ENCODE data around the gene FSD1. TPM values are rescaled to one million over a fixed set of nuclear protein-coding genes. Genes with fewer than 3 reads are reported as not detected.
A peak's percentile ranks its signal among the peaks of the same experiment; 100 is the strongest.

The FSD1 gene
- polyA plus RNA-seq, 4 donors = 1.3 to 3.2 (median 2.0) TPM

- Histone ChIP-seq H3K36me3 (ENCODE audit: control insufficient read depth in 3 of 3, insufficient read depth in 2 of 3, low read depth in 1 of 3, low read length in 3 of 3) (peaks cover 20 to 95% (median 21%) of the 10 kb centered on the region in 3 donors), H3K27me3 (ENCODE audit: control insufficient read depth in 3 of 3, insufficient read depth in 3 of 3, low read length in 3 of 3) (no peaks in the 10 kb centered on the region), H3K4me1 (ENCODE audit: control insufficient read depth in 3 of 3, insufficient read depth in 2 of 3, low read depth in 1 of 3, low read length in 2 of 3) (peaks cover 0 to 8% (median 0%) of the 10 kb centered on the region in 3 donors), H3K9me3 (ENCODE audit: control insufficient read depth in 2 of 2, insufficient read depth in 1 of 2, low read depth in 1 of 2, low read length in 1 of 2) (no peaks in the 10 kb centered on the region), H3K27ac (ENCODE audit: low read depth in 1 of 3, low read length in 2 of 3) (no peak overlapping the region), H3K4me3 (ENCODE audit: low read depth in 1 of 3, low read length in 3 of 3) (no peak overlapping the region)
- 86 to 89% (median 88%) methylated on average over 25 of the region's 25 CpGs for WGBS, 3 donors
- FAIRE-seq (no peak), DNase-seq (no peak)
These were observed 54.6 kb downstream of the FSD1 start for GRCh38 chr19:4358709-4359626.

- Histone ChIP-seq H3K27ac (ENCODE audit: low read depth in 1 of 3, low read length in 2 of 3) (no peak overlapping the region), H3K27me3 (ENCODE audit: control insufficient read depth in 3 of 3, insufficient read depth in 3 of 3, low read length in 3 of 3) (no peaks in the 10 kb centered on the region), H3K36me3 (ENCODE audit: control insufficient read depth in 3 of 3, insufficient read depth in 2 of 3, low read depth in 1 of 3, low read length in 3 of 3) (peaks cover 19 to 95% (median 24%) of the 10 kb centered on the region in 3 donors), H3K9me3 (ENCODE audit: control insufficient read depth in 2 of 2, insufficient read depth in 1 of 2, low read depth in 1 of 2, low read length in 1 of 2) (no peaks in the 10 kb centered on the region), H3K4me3 (ENCODE audit: low read depth in 1 of 3, low read length in 3 of 3) (no peak overlapping the region), H3K4me1 (ENCODE audit: control insufficient read depth in 3 of 3, insufficient read depth in 2 of 3, low read depth in 1 of 3, low read length in 2 of 3) (peaks cover 0 to 8% (median 0%) of the 10 kb centered on the region in 3 donors)
- WGBS, 3 donors = 80 to 84% (median 81%) methylated on average over 13 of the region's 13 CpGs
- DNase-seq = no peak
- FAIRE-seq = no peak
These were observed 55.2 kb downstream of the FSD1 start for GRCh38 chr19:4359627-4360000.

DNA sequence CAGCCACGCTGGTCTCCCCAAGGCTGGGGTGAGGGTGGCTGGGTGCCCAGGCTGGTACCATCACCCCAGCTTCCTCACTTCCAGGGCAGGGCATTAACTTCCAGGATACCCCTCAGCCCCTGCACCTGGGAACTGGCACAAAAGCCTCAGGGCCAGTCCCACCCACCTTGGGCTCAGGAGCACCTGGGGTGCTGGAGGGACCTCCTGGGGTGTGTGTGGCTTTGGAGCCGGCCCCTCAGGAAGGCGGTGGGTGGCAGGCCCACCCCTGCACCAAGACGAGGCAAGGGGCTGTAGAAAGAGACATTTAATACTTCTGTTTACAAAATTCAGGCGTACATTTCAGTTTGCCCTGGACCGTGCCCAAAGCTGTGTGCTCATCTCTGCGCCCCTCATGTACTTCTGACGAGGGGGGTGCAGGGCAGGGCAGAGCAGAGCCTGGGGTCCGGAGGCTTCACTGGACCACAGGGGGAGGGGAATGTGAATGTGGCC is 55.7 kb downstream of the FSD1 start:
- DNase-seq = no peak
- Histone ChIP-seq H3K4me3 (ENCODE audit: low read depth in 1 of 3, low read length in 3 of 3) (no peak overlapping the region), H3K27ac (ENCODE audit: low read depth in 1 of 3, low read length in 2 of 3) (peak overlapping the region in 1 of 3 donors; percentile 48)

GRCh38 chr19:4360641-4361151 is 56.3 kb downstream of the FSD1 start:
- Histone ChIP-seq H3K36me3 (ENCODE audit: control insufficient read depth in 3 of 3, insufficient read depth in 2 of 3, low read depth in 1 of 3, low read length in 3 of 3) (peaks cover 19 to 99% (median 24%) of the 10 kb centered on the region in 3 donors), H3K4me3 (ENCODE audit: low read depth in 1 of 3, low read length in 3 of 3) (no peak overlapping the region), H3K4me1 (ENCODE audit: control insufficient read depth in 3 of 3, insufficient read depth in 2 of 3, low read depth in 1 of 3, low read length in 2 of 3) (peaks cover 0 to 8% (median 0%) of the 10 kb centered on the region in 3 donors), H3K27me3 (ENCODE audit: control insufficient read depth in 3 of 3, insufficient read depth in 3 of 3, low read length in 3 of 3) (no peaks in the 10 kb centered on the region), H3K27ac (ENCODE audit: low read depth in 1 of 3, low read length in 2 of 3) (peak overlapping the region in 1 of 3 donors; percentile 48), H3K9me3 (ENCODE audit: control insufficient read depth in 2 of 2, insufficient read depth in 1 of 2, low read depth in 1 of 2, low read length in 1 of 2) (no peaks in the 10 kb centered on the region)
- no peak for FAIRE-seq
- DNase-seq = peak in 1 of 2 donors; percentile 49
- 69 to 70% (median 69%) methylated on average over 12 of the region's 12 CpGs for WGBS, 3 donors

More for the DNA sequence above, 55.7 kb downstream of the FSD1 start:
- Histone ChIP-seq H3K4me1 (ENCODE audit: control insufficient read depth in 3 of 3, insufficient read depth in 2 of 3, low read depth in 1 of 3, low read length in 2 of 3) (peaks cover 0 to 8% (median 0%) of the 10 kb centered on the region in 3 donors), H3K9me3 (ENCODE audit: control insufficient read depth in 2 of 2, insufficient read depth in 1 of 2, low read depth in 1 of 2, low read length in 1 of 2) (no peaks in the 10 kb centered on the region), H3K27me3 (ENCODE audit: control insufficient read depth in 3 of 3, insufficient read depth in 3 of 3, low read length in 3 of 3) (no peaks in the 10 kb centered on the region), H3K36me3 (ENCODE audit: control insufficient read depth in 3 of 3, insufficient read depth in 2 of 3, low read depth in 1 of 3, low read length in 3 of 3) (peaks cover 19 to 95% (median 24%) of the 10 kb centered on the region in 3 donors)
- WGBS, 3 donors = 70 to 89% (median 83%) methylated on average over 9 of the region's 9 CpGs
- FAIRE-seq = no peak

DNA sequence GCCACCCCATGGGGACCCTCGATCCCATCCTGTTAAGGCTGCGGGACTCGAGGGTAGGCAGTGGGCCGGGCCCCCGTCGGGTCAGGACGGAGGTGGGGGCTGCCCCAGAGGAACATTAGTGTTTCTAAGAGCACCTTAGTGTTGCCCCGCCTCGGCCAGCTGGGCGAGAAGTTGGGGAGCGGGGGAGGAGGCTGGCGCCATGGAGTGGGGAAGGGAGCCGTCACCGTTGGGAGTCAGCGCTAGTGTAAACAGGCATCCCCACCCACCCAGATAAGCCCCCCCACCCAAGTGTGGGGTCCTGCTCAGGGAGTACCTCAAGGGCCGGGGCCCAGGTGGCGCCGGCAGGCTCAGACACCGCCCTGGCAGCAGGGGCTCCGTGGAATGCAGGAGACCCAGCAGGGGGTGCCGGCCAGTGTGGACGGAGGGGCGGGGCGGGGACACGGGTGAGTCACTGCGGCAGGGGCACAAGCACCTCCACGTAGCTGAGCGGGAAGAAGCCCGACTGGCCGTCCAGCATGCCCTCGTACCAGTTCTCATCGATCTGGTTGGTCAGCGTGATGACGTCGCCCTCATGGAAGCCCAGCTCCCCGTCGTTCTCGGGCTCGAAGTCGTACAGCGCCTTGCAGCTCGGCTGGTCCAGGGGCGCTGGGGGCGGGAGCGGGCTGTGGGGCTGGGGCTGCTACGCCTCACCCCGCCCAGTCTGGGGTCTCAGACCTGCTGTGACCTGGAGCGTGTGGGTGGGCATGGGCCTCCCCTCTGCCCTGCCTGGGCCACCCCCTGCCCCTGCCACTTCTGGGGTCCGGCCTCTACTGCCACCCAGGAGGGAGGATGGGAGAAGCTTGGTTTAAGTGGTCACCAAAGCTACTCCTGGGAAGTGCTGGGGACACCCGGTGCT is 57.0 kb downstream of the FSD1 start:
- Histone ChIP-seq H3K27ac (ENCODE audit: low read depth in 1 of 3, low read length in 2 of 3) (peak overlapping the region in 1 of 3 donors; percentile 38), H3K27me3 (ENCODE audit: control insufficient read depth in 3 of 3, insufficient read depth in 3 of 3, low read length in 3 of 3) (no peaks in the 10 kb centered on the region), H3K36me3 (ENCODE audit: control insufficient read depth in 3 of 3, insufficient read depth in 2 of 3, low read depth in 1 of 3, low read length in 3 of 3) (peaks cover 22 to 99% (median 24%) of the 10 kb centered on the region in 3 donors), H3K4me1 (ENCODE audit: control insufficient read depth in 3 of 3, insufficient read depth in 2 of 3, low read depth in 1 of 3, low read length in 2 of 3) (peaks cover 0 to 8% (median 0%) of the 10 kb centered on the region in 3 donors), H3K9me3 (ENCODE audit: control insufficient read depth in 2 of 2, insufficient read depth in 1 of 2, low read depth in 1 of 2, low read length in 1 of 2) (no peaks in the 10 kb centered on the region), H3K4me3 (ENCODE audit: low read depth in 1 of 3, low read length in 3 of 3) (no peak overlapping the region)
- no peak for DNase-seq
- FAIRE-seq = no peak
- 86 to 90% (median 86%) methylated on average over 45 to 50 of the region's 50 CpGs for WGBS, 3 donors

- DNase-seq (no peak), FAIRE-seq (no peak)
- Histone ChIP-seq H3K36me3 (ENCODE audit: control insufficient read depth in 3 of 3, insufficient read depth in 2 of 3, low read depth in 1 of 3, low read length in 3 of 3) (peaks cover 22 to 100% (median 24%) of the 10 kb centered on the region in 3 donors), H3K4me3 (ENCODE audit: low read depth in 1 of 3, low read length in 3 of 3) (no peak overlapping the region), H3K9me3 (ENCODE audit: control insufficient read depth in 2 of 2, insufficient read depth in 1 of 2, low read depth in 1 of 2, low read length in 1 of 2) (no peaks in the 10 kb centered on the region), H3K27me3 (ENCODE audit: control insufficient read depth in 3 of 3, insufficient read depth in 3 of 3, low read length in 3 of 3) (no peaks in the 10 kb centered on the region), H3K4me1 (ENCODE audit: control insufficient read depth in 3 of 3, insufficient read depth in 2 of 3, low read depth in 1 of 3, low read length in 2 of 3) (peaks cover 0 to 8% (median 0%) of the 10 kb centered on the region in 3 donors), H3K27ac (ENCODE audit: low read depth in 1 of 3, low read length in 2 of 3) (no peak overlapping the region)
- 83 to 86% (median 86%) methylated on average over 32 of the region's 32 CpGs for WGBS, 3 donors
These were observed 57.9 kb downstream of the FSD1 start for GRCh38 chr19:4362101-4362828.

DNA sequence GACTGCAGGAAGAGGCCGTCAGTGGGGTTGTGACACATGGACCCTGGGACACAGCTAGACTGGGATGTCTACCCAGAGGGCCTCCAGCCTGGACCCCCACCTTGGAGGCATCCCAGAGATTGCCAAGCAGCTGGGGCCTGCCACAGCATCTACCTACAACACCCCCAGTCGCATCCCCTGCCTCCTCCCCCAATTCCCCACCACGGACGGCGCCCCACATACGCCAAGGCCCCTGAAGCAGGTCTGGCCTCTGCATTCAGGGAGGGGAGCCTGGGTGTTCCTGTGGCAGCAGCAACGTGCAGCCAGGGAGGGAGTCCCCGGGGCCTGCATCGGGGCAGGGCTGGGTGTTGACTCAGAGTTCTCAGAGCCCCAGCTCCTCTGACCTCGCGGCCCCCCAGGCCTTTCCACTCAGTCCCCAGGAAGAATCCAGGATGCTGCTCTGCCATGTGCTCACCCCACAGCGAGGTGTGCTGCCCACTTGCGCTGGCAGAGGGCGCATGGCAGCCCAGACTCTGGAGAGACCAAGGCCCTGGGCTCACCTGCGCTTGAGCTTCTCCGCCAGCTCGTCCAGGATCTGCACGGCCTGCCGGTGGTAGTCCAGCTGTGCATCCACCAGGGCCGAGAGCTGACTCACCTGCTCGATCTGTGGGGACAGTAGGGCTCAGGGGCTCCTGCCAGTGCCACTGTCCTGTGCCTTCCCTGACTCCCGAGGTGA is 58.6 kb downstream of the FSD1 start:
- H3K4me3 ChIP-seq (ENCODE audit: low read depth in 1 of 3, low read length in 3 of 3) = no peak overlapping the region
- WGBS, 3 donors = 79 to 80% (median 80%) methylated on average over 22 of the region's 22 CpGs
- FAIRE-seq = no peak
- DNase-seq = peak in 1 of 2 donors; percentile 25
- no peaks in the 10 kb centered on the region for H3K27me3 ChIP-seq (ENCODE audit: control insufficient read depth in 3 of 3, insufficient read depth in 3 of 3, low read length in 3 of 3)
- no peaks in the 10 kb centered on the region for H3K9me3 ChIP-seq (ENCODE audit: control insufficient read depth in 2 of 2, insufficient read depth in 1 of 2, low read depth in 1 of 2, low read length in 1 of 2)
- H3K36me3 ChIP-seq (ENCODE audit: control insufficient read depth in 3 of 3, insufficient read depth in 2 of 3, low read depth in 1 of 3, low read length in 3 of 3) = peaks cover 22 to 100% (median 24%) of the 10 kb centered on the region in 3 donors
- H3K4me1 ChIP-seq (ENCODE audit: control insufficient read depth in 3 of 3, insufficient read depth in 2 of 3, low read depth in 1 of 3, low read length in 2 of 3) = peaks cover 0 to 15% (median 0%) of the 10 kb centered on the region in 3 donors
- no peak overlapping the region for H3K27ac ChIP-seq (ENCODE audit: low read depth in 1 of 3, low read length in 2 of 3)
